HL-60 (cell line): ENCODE results near the gene PDE6B.

Experiments
- DNase-seq, 2 experiments: peaks; one replicate each; pipeline ENCODE4 v3.0.0-alpha.2; 2010 to 2020; ENCODE audit warnings: low read depth in 1 of 2, low spot score in 1 of 2
- H3K27ac ChIP-seq: fragments of 250-450 bp; sonication (Bioruptor Pico); replicated peaks from 2 replicates; pipeline ENCODE4 v1.5.1; 2020; ENCODE audit warnings: mild to moderate bottlenecking, moderate library complexity
- H3K27me3 ChIP-seq: fragments of 250-450 bp; sonication (Bioruptor Pico); 2 replicates; pipeline ENCODE4 v1.5.1; 2021; ENCODE audit warnings: mild to moderate bottlenecking, moderate library complexity; ENCODE audit not compliant: insufficient read depth, poor library complexity, severe bottlenecking
- H3K4me3 ChIP-seq: replicated peaks from 2 replicates; pipeline ENCODE4 v1.5.1; 2011; ENCODE audit warnings: mild to moderate bottlenecking, control low read depth, low read length; ENCODE audit not compliant: insufficient read depth
- GABPA ChIP-seq: IDR thresholded peaks from 2 replicates; pipeline ENCODE4 v1.6.1; 2012; ENCODE audit warnings: low read depth
- POLR2AphosphoS5 ChIP-seq: IDR thresholded peaks from 2 replicates; pipeline ENCODE4 v1.6.1; 2012; ENCODE audit warnings: low read depth
- SPI1 ChIP-seq: IDR thresholded peaks from 2 replicates; pipeline ENCODE4 v1.6.1; 2012; ENCODE audit warnings: low read depth, mild to moderate bottlenecking, borderline replicate concordance
- TF ChIP-seq, protein P1 (sequence below): IDR thresholded peaks from one replicate; pipeline ENCODE4 v1.5.1; 2011; ENCODE audit warnings: low read length, control low read depth, inconsistent platforms; ENCODE audit not compliant: insufficient read depth
- TF ChIP-seq, protein P2 (sequence below): IDR thresholded peaks from 2 replicates; pipeline ENCODE4 v1.6.1; 2012; ENCODE audit warnings: low read depth; ENCODE audit not compliant: insufficient replicate concordance

Gene PDE6B

DNA sequence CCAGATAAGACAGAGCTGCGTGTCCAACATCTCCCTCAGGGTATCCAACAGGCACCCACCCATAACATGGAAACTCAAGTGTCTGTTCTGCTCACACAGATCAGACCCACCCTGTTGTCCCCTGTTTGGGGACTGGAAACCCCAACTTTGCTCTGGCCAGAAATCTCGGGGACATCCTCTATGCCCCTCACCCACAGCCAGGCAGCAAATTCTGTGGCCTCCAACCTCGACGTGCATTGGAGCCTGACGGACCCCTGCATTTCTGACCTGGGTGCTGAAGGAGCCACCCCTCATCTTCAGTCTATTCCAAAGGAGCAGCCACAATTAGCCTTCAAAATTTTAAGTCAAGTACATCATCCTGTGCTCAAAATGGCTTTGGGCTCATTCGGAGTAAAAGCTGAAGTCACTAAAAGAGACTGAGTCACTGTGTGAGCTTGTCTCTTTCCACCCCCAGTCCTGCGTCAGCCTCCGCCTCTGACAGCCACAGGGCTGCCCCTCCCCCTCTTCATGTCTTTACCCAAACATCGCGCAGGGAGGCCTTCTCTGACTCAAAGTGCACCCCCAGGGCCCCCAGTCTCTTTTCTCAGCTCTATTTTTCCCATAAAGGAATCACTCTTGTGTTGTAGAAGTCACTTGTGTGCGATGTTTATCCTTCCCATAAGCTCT lies 24.4 kb upstream of the PDE6B start:
- no peak for TF ChIP-seq POLR2AphosphoS5
- no peak for TF ChIP-seq SPI1
- TF ChIP-seq, protein P1, sequence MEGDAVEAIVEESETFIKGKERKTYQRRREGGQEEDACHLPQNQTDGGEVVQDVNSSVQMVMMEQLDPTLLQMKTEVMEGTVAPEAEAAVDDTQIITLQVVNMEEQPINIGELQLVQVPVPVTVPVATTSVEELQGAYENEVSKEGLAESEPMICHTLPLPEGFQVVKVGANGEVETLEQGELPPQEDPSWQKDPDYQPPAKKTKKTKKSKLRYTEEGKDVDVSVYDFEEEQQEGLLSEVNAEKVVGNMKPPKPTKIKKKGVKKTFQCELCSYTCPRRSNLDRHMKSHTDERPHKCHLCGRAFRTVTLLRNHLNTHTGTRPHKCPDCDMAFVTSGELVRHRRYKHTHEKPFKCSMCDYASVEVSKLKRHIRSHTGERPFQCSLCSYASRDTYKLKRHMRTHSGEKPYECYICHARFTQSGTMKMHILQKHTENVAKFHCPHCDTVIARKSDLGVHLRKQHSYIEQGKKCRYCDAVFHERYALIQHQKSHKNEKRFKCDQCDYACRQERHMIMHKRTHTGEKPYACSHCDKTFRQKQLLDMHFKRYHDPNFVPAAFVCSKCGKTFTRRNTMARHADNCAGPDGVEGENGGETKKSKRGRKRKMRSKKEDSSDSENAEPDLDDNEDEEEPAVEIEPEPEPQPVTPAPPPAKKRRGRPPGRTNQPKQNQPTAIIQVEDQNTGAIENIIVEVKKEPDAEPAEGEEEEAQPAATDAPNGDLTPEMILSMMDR: no peak
- TF ChIP-seq, protein P2, sequence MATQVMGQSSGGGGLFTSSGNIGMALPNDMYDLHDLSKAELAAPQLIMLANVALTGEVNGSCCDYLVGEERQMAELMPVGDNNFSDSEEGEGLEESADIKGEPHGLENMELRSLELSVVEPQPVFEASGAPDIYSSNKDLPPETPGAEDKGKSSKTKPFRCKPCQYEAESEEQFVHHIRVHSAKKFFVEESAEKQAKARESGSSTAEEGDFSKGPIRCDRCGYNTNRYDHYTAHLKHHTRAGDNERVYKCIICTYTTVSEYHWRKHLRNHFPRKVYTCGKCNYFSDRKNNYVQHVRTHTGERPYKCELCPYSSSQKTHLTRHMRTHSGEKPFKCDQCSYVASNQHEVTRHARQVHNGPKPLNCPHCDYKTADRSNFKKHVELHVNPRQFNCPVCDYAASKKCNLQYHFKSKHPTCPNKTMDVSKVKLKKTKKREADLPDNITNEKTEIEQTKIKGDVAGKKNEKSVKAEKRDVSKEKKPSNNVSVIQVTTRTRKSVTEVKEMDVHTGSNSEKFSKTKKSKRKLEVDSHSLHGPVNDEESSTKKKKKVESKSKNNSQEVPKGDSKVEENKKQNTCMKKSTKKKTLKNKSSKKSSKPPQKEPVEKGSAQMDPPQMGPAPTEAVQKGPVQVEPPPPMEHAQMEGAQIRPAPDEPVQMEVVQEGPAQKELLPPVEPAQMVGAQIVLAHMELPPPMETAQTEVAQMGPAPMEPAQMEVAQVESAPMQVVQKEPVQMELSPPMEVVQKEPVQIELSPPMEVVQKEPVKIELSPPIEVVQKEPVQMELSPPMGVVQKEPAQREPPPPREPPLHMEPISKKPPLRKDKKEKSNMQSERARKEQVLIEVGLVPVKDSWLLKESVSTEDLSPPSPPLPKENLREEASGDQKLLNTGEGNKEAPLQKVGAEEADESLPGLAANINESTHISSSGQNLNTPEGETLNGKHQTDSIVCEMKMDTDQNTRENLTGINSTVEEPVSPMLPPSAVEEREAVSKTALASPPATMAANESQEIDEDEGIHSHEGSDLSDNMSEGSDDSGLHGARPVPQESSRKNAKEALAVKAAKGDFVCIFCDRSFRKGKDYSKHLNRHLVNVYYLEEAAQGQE: no peak
- no peak for TF ChIP-seq GABPA
- Histone ChIP-seq H3K27ac (no peak overlapping the region), H3K4me3 (no peak overlapping the region), H3K27me3 (no peaks in the 10 kb centered on the region)
- no peak for DNase-seq

DNA sequence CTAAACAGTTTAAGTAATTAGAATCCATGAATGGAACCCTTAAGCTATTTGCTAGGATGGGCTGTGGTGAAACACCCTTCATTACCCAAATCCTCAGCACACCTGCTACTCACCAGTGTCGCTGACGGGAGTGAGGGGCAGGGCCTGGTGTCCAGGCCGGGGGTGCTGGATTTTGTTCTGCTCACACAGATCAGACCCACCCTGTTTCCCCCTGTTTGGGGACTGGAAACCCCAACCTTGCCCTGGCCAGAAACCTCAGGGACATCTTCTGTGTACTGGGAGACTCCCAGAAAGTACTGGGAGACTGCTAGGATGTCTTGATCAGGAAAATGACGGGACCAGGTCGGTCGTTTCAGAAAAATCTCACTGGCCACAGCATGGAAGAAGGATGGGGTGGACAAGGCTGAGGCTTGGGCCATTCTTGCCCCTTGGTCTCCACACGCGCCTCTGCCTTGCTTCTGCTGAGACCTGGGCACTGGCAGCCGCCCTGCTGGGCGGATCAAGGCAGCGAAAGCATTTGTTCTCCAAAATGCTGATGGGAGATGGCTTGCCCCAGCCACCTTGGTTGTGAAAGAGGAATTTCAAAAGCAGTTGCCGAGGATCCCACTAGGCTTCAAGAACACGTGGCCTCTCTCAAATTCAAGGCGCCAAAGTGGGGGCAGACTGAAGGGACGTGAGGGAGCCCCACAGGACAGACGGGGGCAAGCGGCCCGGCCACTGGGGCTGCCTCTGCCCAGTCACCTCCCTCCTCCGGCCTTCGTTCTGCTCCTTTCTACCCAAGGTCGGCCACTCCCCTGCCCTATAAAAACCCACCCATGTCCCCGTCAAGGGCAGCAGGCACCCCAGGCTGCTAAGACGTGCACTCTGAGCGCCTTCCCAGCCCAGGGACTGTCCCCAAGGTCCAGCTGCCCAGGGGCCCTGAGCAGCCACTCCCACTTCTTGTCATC lies 23.5 kb upstream of the PDE6B start:
- no peak for DNase-seq
- H3K4me3 ChIP-seq: no peak overlapping the region
- H3K27me3 ChIP-seq: no peaks in the 10 kb centered on the region
- no peak overlapping the region for H3K27ac ChIP-seq
- TF ChIP-seq SPI1 (no peak), GABPA (no peak), POLR2AphosphoS5 (no peak)
- TF ChIP-seq, protein P2: no peak
- TF ChIP-seq, protein P1: no peak

DNA sequence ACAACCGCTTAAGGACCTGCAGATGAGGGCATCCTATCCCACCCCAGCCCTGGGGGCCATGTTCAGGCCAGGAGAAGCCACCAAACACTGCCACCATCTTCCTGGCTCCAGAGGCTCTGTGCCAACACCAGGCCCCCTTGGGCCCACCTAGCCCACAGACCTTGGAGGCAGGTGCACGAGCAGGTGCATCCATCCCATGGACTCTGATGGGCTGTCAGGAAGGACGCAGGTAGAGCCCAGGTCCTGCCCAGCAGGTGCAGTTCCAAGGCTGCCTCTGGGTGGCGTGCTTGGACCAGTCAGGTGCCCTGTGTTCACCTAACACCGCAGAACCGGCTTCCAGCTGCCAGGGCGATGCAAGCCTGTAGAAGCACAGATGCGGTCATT lies 22.8 kb upstream of the PDE6B start:
- Histone ChIP-seq H3K27me3 (no peaks in the 10 kb centered on the region), H3K4me3 (no peak overlapping the region), H3K27ac (no peak overlapping the region)
- TF ChIP-seq, protein P2: no peak
- no peak for TF ChIP-seq GABPA
- TF ChIP-seq, protein P1: no peak
- no peak for DNase-seq
